Neural cell (in vitro differentiated cells): Measurements from ENCODE around the gene IFT80. TPM values are rescaled to one million over a fixed set of nuclear protein-coding genes. Genes with fewer than 3 reads are reported as not detected.

Experiments used
- H2AFZ ChIP-seq: fragments of 200-600, 300-800 bp; sonication (generic), shearing (Covaris generic); 2 replicates; pipeline ENCODE4 v1.6.0; 2014; ENCODE audit warnings: low read depth, mild to moderate bottlenecking, antibody characterized with exemption, low read length, moderate library complexity
- H3F3A ChIP-seq: fragments of 200-600 bp; shearing (Covaris generic); 2 replicates; pipeline ENCODE4 v1.6.1; 2016; ENCODE audit warnings: mild to moderate bottlenecking, moderate library complexity, mixed read lengths, antibody characterized with exemption, low read length; ENCODE audit not compliant: insufficient read depth, poor library complexity, severe bottlenecking
- H3K27ac ChIP-seq: fragments of 200-600, 300-800 bp; sonication (generic), shearing (Covaris generic); 2 replicates; pipeline ENCODE4 v1.5.1; 2014; ENCODE audit warnings: mild to moderate bottlenecking, low read length, moderate library complexity
- H3K27me3 ChIP-seq: fragments of 300-800, 200-600 bp; sonication (generic), shearing (Covaris generic); 2 replicates; pipeline ENCODE4 v1.6.0; 2014; ENCODE audit warnings: mild to moderate bottlenecking, low read depth, low read length, moderate library complexity; ENCODE audit not compliant: insufficient read depth
- H3K36me3 ChIP-seq: fragments of 300-800, 200-600 bp; sonication (generic), shearing (Covaris generic); 2 replicates; pipeline ENCODE4 v1.5.1; 2014; ENCODE audit warnings: mild to moderate bottlenecking, antibody characterized with exemption, low read length, moderate library complexity; ENCODE audit not compliant: insufficient read depth
- H3K4me2 ChIP-seq: fragments of 300-800, 200-600 bp; sonication (generic), shearing (Covaris generic); 2 replicates; pipeline ENCODE4 v1.6.0; 2014; ENCODE audit warnings: mild to moderate bottlenecking, low read length
- H3K4me3 ChIP-seq: fragments of 300-800, 200-600 bp; sonication (generic), shearing (Covaris generic); 2 replicates; pipeline ENCODE4 v1.5.1; 2014; ENCODE audit warnings: mild to moderate bottlenecking, low read length, moderate library complexity
- H3K79me2 ChIP-seq: fragments of 200-600 bp; shearing (Covaris generic); replicated peaks from 2 replicates; pipeline ENCODE4 v1.6.0; 2014; ENCODE audit warnings: mild to moderate bottlenecking, low read length, moderate library complexity; ENCODE audit not compliant: insufficient read depth
- H3K9ac ChIP-seq: fragments of 300-800, 200-600 bp; sonication (generic), shearing (Covaris generic); 2 replicates; pipeline ENCODE4 v1.6.1; 2016; ENCODE audit warnings: mild to moderate bottlenecking, low read length, mixed read lengths
- H3K9me2 ChIP-seq: fragments of 200-600 bp; shearing (Covaris generic); 2 replicates; pipeline ENCODE4 v1.6.1; 2016; ENCODE audit warnings: mild to moderate bottlenecking, low read length, mixed read lengths; ENCODE audit not compliant: insufficient read depth
- H3K9me3 ChIP-seq: fragments of 200-600, 300-800 bp; sonication (generic), shearing (Covaris generic); 2 replicates; pipeline ENCODE4 v1.6.1; 2016; ENCODE audit warnings: mild to moderate bottlenecking, mixed run types, low read length, moderate library complexity, mixed read lengths
- H4K20me1 ChIP-seq: fragments of 200-600 bp; shearing (Covaris generic); 2 replicates; pipeline ENCODE4 v1.6.1; 2016; ENCODE audit warnings: mild to moderate bottlenecking, mixed run types; ENCODE audit not compliant: insufficient read depth
- EP300 ChIP-seq: fragments of 450-650 bp; conservative IDR thresholded peaks from 2 replicates; pipeline ENCODE4 v1.6.1; 2014; ENCODE audit warnings: antibody characterized with exemption, mild to moderate bottlenecking, moderate library complexity; ENCODE audit not compliant: poor library complexity, severe bottlenecking
- EZH2 ChIP-seq: fragments of 200-600, 300-800 bp; shearing (Covaris generic), sonication (generic); IDR thresholded peaks from 2 replicates; pipeline ENCODE4 v1.6.1; 2014; ENCODE audit warnings: antibody characterized with exemption, low read length, borderline replicate concordance, mild to moderate bottlenecking; ENCODE audit not compliant: insufficient read depth, poor library complexity, severe bottlenecking
- MXI1 ChIP-seq: fragments of 450-650 bp; conservative IDR thresholded peaks from 2 replicates; pipeline ENCODE4 v1.6.1; 2014; ENCODE audit warnings: antibody characterized with exemption, mild to moderate bottlenecking; ENCODE audit not compliant: poor library complexity, severe bottlenecking
- POLR2AphosphoS5 ChIP-seq: IDR thresholded peaks from 2 replicates; pipeline ENCODE4 v1.6.1; 2012
- RAD21 ChIP-seq: fragments of 450-650 bp; conservative IDR thresholded peaks from 2 replicates; pipeline ENCODE4 v1.6.1; 2014; ENCODE audit warnings: antibody characterized with exemption, mild to moderate bottlenecking, moderate library complexity
- SMC3 ChIP-seq: fragments of 450-650 bp; conservative IDR thresholded peaks from 2 replicates; pipeline ENCODE4 v1.6.1; 2014; ENCODE audit warnings: antibody characterized with exemption, mild to moderate bottlenecking, moderate library complexity; ENCODE audit not compliant: poor library complexity
- TAF1 ChIP-seq: IDR thresholded peaks from 2 replicates; pipeline ENCODE4 v1.6.1; 2012; ENCODE audit warnings: low read depth
- polyA plus RNA-seq: library from polyadenylated mRNA; depleted of rRNA; stranded (reverse); fragments of >200 nt; gene quantifications from 2 replicates; pipeline ENCODE4 v1.2.3, GENCODE V29; 2014
- TF ChIP-seq, protein P1 (sequence below): IDR thresholded peaks from 2 replicates; pipeline ENCODE4 v1.6.1; 2012; ENCODE audit warnings: borderline replicate concordance
- TF ChIP-seq, protein P2 (sequence below): fragments of 450-650 bp; IDR thresholded peaks from 2 replicates; pipeline ENCODE4 v1.5.1; 2014; ENCODE audit warnings: antibody characterized with exemption, mild to moderate bottlenecking, moderate library complexity; ENCODE audit not compliant: poor library complexity, severe bottlenecking

The IFT80 gene
- polyA plus RNA-seq, 1 donor from 2014 or later: 59.9 TPM

DNA sequence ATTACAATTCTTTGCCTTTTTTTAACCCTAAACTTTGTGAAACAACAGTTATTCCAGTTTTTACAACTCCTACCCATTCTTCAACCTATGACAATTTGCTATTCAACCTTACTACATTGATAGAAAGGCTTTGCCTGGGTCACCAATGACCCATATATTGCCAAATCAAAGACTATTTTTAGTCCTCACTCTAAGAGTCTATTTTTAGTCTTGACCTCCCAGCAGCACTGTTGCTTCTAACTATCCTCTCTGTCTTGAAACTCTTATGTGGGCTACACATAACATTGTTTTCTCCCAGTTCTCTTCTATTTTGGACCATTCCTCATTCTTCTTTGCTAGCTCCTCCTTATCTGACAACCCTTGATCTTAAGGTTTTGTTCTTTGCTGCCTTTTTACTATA lies 102.4 kb downstream of the IFT80 start:
- Histone ChIP-seq H3K9ac (no peak overlapping the region), H3K27ac (no peak overlapping the region), H3K9me3 (no peaks in the 10 kb centered on the region), H3F3A (no peaks in the 10 kb centered on the region), H3K9me2 (no peaks in the 10 kb centered on the region), H4K20me1 (no peaks in the 10 kb centered on the region), H3K36me3 (no peaks in the 10 kb centered on the region), H3K4me3 (no peak overlapping the region), H3K4me2 (no peak overlapping the region), H3K27me3 (no peaks in the 10 kb centered on the region), H3K79me2 (no peaks in the 10 kb centered on the region), H2AFZ (no peak overlapping the region)
- TF ChIP-seq SMC3 (no peak), EP300 (no peak), EZH2 (no peak), RAD21 (no peak), POLR2AphosphoS5 (no peak), MXI1 (no peak), TAF1 (no peak)
- TF ChIP-seq, protein P1, sequence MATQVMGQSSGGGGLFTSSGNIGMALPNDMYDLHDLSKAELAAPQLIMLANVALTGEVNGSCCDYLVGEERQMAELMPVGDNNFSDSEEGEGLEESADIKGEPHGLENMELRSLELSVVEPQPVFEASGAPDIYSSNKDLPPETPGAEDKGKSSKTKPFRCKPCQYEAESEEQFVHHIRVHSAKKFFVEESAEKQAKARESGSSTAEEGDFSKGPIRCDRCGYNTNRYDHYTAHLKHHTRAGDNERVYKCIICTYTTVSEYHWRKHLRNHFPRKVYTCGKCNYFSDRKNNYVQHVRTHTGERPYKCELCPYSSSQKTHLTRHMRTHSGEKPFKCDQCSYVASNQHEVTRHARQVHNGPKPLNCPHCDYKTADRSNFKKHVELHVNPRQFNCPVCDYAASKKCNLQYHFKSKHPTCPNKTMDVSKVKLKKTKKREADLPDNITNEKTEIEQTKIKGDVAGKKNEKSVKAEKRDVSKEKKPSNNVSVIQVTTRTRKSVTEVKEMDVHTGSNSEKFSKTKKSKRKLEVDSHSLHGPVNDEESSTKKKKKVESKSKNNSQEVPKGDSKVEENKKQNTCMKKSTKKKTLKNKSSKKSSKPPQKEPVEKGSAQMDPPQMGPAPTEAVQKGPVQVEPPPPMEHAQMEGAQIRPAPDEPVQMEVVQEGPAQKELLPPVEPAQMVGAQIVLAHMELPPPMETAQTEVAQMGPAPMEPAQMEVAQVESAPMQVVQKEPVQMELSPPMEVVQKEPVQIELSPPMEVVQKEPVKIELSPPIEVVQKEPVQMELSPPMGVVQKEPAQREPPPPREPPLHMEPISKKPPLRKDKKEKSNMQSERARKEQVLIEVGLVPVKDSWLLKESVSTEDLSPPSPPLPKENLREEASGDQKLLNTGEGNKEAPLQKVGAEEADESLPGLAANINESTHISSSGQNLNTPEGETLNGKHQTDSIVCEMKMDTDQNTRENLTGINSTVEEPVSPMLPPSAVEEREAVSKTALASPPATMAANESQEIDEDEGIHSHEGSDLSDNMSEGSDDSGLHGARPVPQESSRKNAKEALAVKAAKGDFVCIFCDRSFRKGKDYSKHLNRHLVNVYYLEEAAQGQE: no peak
- TF ChIP-seq, protein P2, sequence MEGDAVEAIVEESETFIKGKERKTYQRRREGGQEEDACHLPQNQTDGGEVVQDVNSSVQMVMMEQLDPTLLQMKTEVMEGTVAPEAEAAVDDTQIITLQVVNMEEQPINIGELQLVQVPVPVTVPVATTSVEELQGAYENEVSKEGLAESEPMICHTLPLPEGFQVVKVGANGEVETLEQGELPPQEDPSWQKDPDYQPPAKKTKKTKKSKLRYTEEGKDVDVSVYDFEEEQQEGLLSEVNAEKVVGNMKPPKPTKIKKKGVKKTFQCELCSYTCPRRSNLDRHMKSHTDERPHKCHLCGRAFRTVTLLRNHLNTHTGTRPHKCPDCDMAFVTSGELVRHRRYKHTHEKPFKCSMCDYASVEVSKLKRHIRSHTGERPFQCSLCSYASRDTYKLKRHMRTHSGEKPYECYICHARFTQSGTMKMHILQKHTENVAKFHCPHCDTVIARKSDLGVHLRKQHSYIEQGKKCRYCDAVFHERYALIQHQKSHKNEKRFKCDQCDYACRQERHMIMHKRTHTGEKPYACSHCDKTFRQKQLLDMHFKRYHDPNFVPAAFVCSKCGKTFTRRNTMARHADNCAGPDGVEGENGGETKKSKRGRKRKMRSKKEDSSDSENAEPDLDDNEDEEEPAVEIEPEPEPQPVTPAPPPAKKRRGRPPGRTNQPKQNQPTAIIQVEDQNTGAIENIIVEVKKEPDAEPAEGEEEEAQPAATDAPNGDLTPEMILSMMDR: no peak

DNA sequence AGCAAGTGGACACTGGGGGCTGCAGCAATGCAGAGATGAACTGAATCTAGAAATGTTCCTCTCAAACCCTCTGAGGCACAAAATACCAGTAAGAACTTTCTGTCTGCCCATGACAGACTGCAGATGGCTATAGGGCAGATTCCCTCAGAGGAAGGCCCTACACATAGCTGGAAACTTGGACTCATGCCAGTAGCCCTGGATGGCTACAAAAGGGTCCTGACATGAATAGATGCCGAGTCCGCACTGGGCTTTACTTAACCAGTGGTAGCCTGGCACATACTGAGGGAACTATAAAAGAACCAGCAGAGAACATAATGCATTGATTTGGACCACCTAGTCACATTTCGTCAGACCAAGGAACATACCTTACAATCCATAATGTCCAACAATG lies 107.1 kb downstream of the IFT80 start:
- H3F3A ChIP-seq: no peaks in the 10 kb centered on the region
- H3K9ac ChIP-seq: no peak overlapping the region
- no peaks in the 10 kb centered on the region for H3K79me2 ChIP-seq
- H4K20me1 ChIP-seq: no peaks in the 10 kb centered on the region
- H3K36me3 ChIP-seq: no peaks in the 10 kb centered on the region
- no peak overlapping the region for H3K4me3 ChIP-seq
- H3K27ac ChIP-seq: no peak overlapping the region
- H3K27me3 ChIP-seq: no peaks in the 10 kb centered on the region
- TF ChIP-seq MXI1 (no peak), EP300 (no peak), EZH2 (no peak)
- H2AFZ ChIP-seq: no peak overlapping the region
- no peak overlapping the region for H3K4me2 ChIP-seq
- no peaks in the 10 kb centered on the region for H3K9me2 ChIP-seq
- no peaks in the 10 kb centered on the region for H3K9me3 ChIP-seq
